RWPE1 (cell line): ENCODE results near the gene LMX1B.
"Not testable (repeated sequence)": the region's sequence is repeated elsewhere in the genome, so short reads cannot be mapped to it uniquely, and the experiment has no call there.

Source experiments
- CTCF ChIA-PET: fragments of 350-600 bp; sonication (Branson Sonifier 250); formaldehyde crosslinking; extraction: SDS; loops from one replicate; lab custom pipeline; 2021; lab: Yijun Ruan, JAX
- POLR2A ChIA-PET: fragments of 400-600 bp; formaldehyde crosslinking; extraction: SDS; loops from one replicate; lab custom pipeline; 2020; ENCODE audit warnings: antibody characterized with exemption; ENCODE audit not compliant: low non-redundant PET; lab: Yijun Ruan, JAX
- DNase-seq: peaks from one replicate; pipeline ENCODE4 v3.0.0; 2012; ENCODE audit warnings: low spot score
- H3K27ac ChIP-seq: fragments of 450-650 bp; 2 replicates; pipeline ENCODE4 v1.5.1; 2017
- CTCF ChIP-seq: fragments of 450-650 bp; conservative IDR thresholded peaks from 2 replicates; pipeline ENCODE4 v1.5.1; 2017; ENCODE audit warnings: low read depth, mild to moderate bottlenecking

Gene LMX1B

GRCh38 chr9:126707083-126707482 lies 93.4 kb downstream of the LMX1B start:
- POLR2A ChIA-PET, result no interaction called here
- CTCF ChIA-PET, result interaction anchor here (0.6 to 8.7 kb wide), 25 partner anchors 10 to 466 kb away, joined by 3 to 231 read pairs (median 5); no protein-coding TSS in a partner anchor
- H3K27ac ChIP-seq, result no peak overlapping the region
- DNase-seq, result no peak
- TF ChIP-seq CTCF, result no peak

- H3K27ac ChIP-seq, DNase-seq, POLR2A ChIA-PET: not testable (repeated sequence)
- CTCF ChIA-PET, result interaction anchor here (0.6 to 8.7 kb wide), 3 partner anchors 35 to 1159 kb away, joined by 3 to 231 read pairs (median 3); no protein-coding TSS in a partner anchor
Observed at GRCh38 chr9:126707712-126708111, 94.0 kb downstream of the LMX1B start.

- no peak for DNase-seq
- TF ChIP-seq CTCF, result no peak
- ChIA-PET CTCF (interaction anchor here (0.6 to 8.7 kb wide), 3 partner anchors 23 to 1160 kb away, joined by 3 to 231 read pairs (median 3); no protein-coding TSS in a partner anchor), POLR2A (no interaction called here)
- H3K27ac ChIP-seq, result no peak overlapping the region
Observed at GRCh38 chr9:126708178-126708577, 94.5 kb downstream of the LMX1B start.

GRCh38 chr9:126709241-126709640 lies 95.5 kb downstream of the LMX1B start:
- POLR2A ChIA-PET, result no interaction called here
- TF ChIP-seq CTCF, result no peak
- CTCF ChIA-PET, result interaction anchor here (0.5 to 8.7 kb wide), 3 partner anchors 71 to 101 kb away, joined by 3 to 231 read pairs (median 6); no protein-coding TSS in a partner anchor
- no peak overlapping the region for H3K27ac ChIP-seq
- DNase-seq, result no peak

GRCh38 chr9:126715382-126715781 lies 101.7 kb downstream of the LMX1B start:
- no peak for TF ChIP-seq CTCF
- ChIA-PET POLR2A (no interaction called here), CTCF (interaction anchor here (0.7 to 1.2 kb wide), 3 partner anchors 12 to 66 kb away, joined by 3 read pairs; no protein-coding TSS in a partner anchor)
- no peak for DNase-seq
- no peak overlapping the region for H3K27ac ChIP-seq

- POLR2A ChIA-PET, H3K27ac ChIP-seq, DNase-seq: not testable (repeated sequence)
- CTCF ChIA-PET, result interaction anchor here (8.8 kb wide), 1 partner anchor 12 kb away, joined by 66 read pairs; no protein-coding TSS in a partner anchor
Observed at GRCh38 chr9:126717441-126717840, 103.7 kb downstream of the LMX1B start.

- no peak for TF ChIP-seq CTCF
- DNase-seq, result peak; percentile 50
- H3K27ac ChIP-seq, result peak overlapping the region; percentile 29
- ChIA-PET POLR2A (interaction anchor here (0.7 kb wide), 1 partner anchor 35 kb away, joined by 3 read pairs; no protein-coding TSS in a partner anchor), CTCF (interaction anchor here (0.7 to 8.8 kb wide), 3 partner anchors 14 to 1442 kb away, joined by 3 to 66 read pairs (median 4); no protein-coding TSS in a partner anchor)
Observed at GRCh38 chr9:126719618-126720031, 105.9 kb downstream of the LMX1B start.
